ENCODE results near the gene OR51D1.

DNA sequence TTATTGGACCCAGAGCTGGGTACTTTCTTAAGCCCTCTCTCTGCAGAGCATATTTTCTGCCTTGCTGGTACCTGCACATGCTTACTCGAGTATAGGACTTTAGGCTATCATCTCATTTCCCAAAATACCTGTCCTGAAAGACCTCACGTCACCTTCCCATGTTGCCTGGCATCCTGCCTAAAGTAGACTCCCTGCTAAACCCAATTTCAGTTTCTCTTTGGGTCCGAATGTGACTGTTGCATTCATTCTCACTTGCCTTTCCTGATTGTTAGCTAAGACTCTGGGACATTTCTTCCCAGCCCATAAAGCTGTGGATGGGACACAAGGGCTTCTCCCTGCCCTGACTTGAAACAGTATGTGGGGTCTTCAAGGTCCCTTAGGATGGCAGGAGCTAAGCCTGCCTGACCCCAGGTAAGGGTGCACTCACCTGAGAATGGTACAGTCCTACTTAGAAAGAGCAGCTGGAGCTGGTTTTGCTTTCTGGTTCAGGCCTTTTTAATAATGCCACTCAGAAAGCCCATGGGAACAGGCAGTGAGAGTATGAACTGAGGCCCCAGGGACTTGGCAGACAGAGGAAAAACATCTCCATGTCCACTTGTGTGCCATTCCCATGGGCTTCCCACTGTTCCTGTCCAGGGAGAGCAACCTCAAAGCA lies 47.5 kb downstream of the OR51D1 start:
- TF ChIP-seq, protein P1, sequence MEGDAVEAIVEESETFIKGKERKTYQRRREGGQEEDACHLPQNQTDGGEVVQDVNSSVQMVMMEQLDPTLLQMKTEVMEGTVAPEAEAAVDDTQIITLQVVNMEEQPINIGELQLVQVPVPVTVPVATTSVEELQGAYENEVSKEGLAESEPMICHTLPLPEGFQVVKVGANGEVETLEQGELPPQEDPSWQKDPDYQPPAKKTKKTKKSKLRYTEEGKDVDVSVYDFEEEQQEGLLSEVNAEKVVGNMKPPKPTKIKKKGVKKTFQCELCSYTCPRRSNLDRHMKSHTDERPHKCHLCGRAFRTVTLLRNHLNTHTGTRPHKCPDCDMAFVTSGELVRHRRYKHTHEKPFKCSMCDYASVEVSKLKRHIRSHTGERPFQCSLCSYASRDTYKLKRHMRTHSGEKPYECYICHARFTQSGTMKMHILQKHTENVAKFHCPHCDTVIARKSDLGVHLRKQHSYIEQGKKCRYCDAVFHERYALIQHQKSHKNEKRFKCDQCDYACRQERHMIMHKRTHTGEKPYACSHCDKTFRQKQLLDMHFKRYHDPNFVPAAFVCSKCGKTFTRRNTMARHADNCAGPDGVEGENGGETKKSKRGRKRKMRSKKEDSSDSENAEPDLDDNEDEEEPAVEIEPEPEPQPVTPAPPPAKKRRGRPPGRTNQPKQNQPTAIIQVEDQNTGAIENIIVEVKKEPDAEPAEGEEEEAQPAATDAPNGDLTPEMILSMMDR (IDR thresholded peaks at IDR 0.05; ENCODE audit: low read length) = no peak
- TF ChIP-seq EZH2 (optimal IDR thresholded peaks at IDR 0.05; ENCODE audit: low read depth, low read length) (no peak), EZH2phosphoT487 (IDR thresholded peaks at IDR 0.05; ENCODE audit: low read length) (no peak)

Data from MM.1S (cell line).